ENCODE measurements around the gene CDK9. TPM values are rescaled to one million over a fixed set of nuclear protein-coding genes. Genes with fewer than 3 reads are reported as not detected.

Gene CDK9
- total RNA-seq, 4 donors from 2014 or later: 54.4 to 79.6 (median 71.7) TPM

DNA sequence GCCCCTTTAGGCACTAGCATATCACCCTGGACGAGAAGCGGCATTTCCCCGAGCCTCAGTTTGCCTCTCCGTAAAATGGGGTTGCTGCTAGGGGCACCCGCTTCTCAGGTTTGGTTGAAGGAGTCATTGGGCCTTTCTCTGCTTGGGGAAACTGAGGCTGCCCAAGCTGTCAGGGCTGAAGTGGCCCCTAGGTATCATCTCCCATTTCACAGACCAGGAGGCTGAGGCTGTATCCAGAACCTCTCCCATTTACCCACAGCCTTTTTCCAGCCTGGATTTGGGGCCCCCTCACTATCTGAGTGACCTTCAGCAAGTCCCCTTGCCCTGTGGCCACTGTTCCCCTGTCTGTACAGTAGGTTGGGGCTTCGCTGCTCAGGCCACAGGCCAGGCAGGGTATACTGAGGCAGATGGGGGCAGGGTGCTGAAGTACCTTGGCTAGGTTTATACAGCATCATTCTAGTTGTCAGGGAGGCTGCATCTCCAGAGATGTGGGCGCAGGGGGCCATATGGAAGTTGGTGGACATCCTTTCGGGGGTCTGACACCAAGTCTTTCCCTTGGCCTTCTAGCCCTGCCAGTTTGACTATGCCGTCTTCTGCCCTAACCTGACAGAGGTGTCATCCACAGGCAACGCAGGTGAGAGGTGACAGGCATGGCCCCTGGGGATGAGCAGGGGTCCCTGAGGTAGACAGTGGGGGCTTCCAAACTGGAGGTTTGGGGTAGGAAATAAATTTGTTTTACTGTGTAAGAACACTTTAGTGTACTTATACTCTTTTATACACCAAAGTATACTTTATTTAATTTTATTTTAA is 24.7 kb downstream of the CDK9 start:
- no peak for DNase-seq (ENCODE audit: extremely low spot score)
- H3K4me3 ChIP-seq: no peak overlapping the region
- H3K27me3 ChIP-seq: no peaks in the 10 kb centered on the region
- WGBS: 96% methylated on average over 5 of the region's 10 CpGs
- H3K36me3 ChIP-seq: peaks cover 35 to 100% (median 93%) of the 10 kb centered on the region in 4 donors
- peaks cover 5 to 32% (median 14%) of the 10 kb centered on the region in 4 donors for H3K4me1 ChIP-seq
- intact Hi-C loops (cut with DNase I): loop anchor here (5.0 kb wide), 1 partner anchor 47 kb away; no protein-coding TSS in a partner anchor
- H3K27ac ChIP-seq (replicated peaks in 1 of 4): peak overlapping the region in 1 of 4 donors; percentile 53
- no peaks in the 10 kb centered on the region for H3K9me3 ChIP-seq
- no peak for TF ChIP-seq EP300 (IDR thresholded peaks at IDR 0.05)
- TF ChIP-seq POLR2A (IDR thresholded peaks at IDR 0.05; ENCODE audit: low read depth): no peak
- no peak for TF ChIP-seq POLR2AphosphoS5 (IDR thresholded peaks at IDR 0.05)
- TF ChIP-seq, protein P1, sequence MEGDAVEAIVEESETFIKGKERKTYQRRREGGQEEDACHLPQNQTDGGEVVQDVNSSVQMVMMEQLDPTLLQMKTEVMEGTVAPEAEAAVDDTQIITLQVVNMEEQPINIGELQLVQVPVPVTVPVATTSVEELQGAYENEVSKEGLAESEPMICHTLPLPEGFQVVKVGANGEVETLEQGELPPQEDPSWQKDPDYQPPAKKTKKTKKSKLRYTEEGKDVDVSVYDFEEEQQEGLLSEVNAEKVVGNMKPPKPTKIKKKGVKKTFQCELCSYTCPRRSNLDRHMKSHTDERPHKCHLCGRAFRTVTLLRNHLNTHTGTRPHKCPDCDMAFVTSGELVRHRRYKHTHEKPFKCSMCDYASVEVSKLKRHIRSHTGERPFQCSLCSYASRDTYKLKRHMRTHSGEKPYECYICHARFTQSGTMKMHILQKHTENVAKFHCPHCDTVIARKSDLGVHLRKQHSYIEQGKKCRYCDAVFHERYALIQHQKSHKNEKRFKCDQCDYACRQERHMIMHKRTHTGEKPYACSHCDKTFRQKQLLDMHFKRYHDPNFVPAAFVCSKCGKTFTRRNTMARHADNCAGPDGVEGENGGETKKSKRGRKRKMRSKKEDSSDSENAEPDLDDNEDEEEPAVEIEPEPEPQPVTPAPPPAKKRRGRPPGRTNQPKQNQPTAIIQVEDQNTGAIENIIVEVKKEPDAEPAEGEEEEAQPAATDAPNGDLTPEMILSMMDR (IDR thresholded peaks at IDR 0.05): no peak

DNA sequence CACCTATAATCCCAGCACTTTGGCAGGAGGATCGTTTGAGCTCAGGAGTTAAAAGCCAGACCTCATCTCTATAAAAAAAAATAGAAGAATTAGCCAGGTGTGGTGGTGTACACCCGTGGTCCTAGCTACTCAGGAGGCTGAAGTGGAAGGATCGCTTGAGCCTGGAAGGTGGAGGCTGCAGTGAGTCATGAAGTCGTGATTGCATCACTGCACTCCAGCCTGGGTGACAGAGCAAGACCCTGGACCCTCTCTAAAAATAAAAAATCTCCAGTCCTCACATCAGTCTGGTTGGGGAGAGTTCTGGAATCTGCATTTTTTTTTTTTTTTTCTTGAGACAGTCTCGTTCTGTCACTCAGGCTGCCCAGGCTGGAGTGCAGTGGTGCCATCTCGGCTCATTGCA is 26.2 kb downstream of the CDK9 start:
- no peak for DNase-seq (ENCODE audit: extremely low spot score)
- Histone ChIP-seq H3K27me3 (no peaks in the 10 kb centered on the region), H3K27ac (replicated peaks in 1 of 4) (no peak overlapping the region), H3K4me3 (no peak overlapping the region), H3K9me3 (no peaks in the 10 kb centered on the region), H3K36me3 (peaks cover 35 to 100% (median 97%) of the 10 kb centered on the region in 4 donors), H3K4me1 (peaks cover 6 to 23% (median 15%) of the 10 kb centered on the region in 4 donors)
- intact Hi-C loops (cut with DNase I): loop anchor here (5.0 kb wide), 1 partner anchor 45 kb away; no protein-coding TSS in a partner anchor
- TF ChIP-seq POLR2A (IDR thresholded peaks at IDR 0.05; ENCODE audit: low read depth) (no peak), POLR2AphosphoS5 (IDR thresholded peaks at IDR 0.05) (no peak), EP300 (IDR thresholded peaks at IDR 0.05) (no peak)
- TF ChIP-seq, protein P1 (IDR thresholded peaks at IDR 0.05): no peak
- 90% methylated on average over 6 of the region's 6 CpGs for WGBS

DNA sequence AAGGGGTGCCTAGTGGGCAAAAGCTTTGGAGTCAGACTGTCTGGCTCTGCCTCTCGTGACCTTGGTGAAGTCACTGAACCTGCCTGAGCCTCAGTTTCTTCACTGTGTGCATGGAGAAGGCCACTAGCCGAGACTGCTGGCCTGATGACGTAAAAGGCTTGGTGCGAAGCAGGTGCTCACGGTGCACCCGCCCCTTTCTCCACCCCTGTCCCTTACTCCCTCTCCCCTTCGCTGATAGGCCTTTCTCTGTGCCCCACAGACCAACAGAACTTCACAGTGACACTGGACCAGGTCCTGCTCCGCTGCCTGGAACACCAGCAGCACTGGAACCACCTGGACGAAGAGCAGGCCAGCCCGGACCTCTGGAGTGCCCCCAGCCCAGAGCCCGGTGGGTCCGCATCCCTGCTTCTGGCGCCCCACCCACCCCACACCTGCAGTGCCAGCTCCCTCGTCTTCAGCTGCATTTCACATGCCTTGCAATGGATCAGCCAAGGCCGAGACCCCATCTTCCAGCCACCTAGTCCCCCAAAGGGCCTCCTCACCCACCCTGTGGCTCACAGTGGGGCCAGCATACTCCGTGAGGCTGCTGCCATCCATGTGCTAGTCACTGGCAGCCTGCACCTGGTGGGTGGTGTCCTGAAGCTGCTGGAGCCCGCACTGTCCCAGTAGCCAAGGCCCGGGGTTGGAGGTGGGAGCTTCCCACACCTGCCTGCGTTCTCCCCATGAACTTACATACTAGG is 27.3 kb downstream of the CDK9 start:
- Histone ChIP-seq H3K9me3 (no peaks in the 10 kb centered on the region), H3K27me3 (no peaks in the 10 kb centered on the region), H3K27ac (replicated peaks in 1 of 4) (no peak overlapping the region), H3K4me1 (peaks cover 6 to 25% (median 16%) of the 10 kb centered on the region in 4 donors), H3K36me3 (peaks cover 35 to 100% (median 96%) of the 10 kb centered on the region in 4 donors), H3K4me3 (no peak overlapping the region)
- 87% methylated on average over 15 of the region's 19 CpGs for WGBS
- intact Hi-C loops (cut with DNase I): loop anchor here (5.0 kb wide), 1 partner anchor 44 kb away; no protein-coding TSS in a partner anchor
- TF ChIP-seq POLR2A (IDR thresholded peaks at IDR 0.05; ENCODE audit: low read depth): no peak
- no peak for TF ChIP-seq EP300 (IDR thresholded peaks at IDR 0.05)
- TF ChIP-seq, protein P1 (IDR thresholded peaks at IDR 0.05): no peak
- TF ChIP-seq POLR2AphosphoS5 (IDR thresholded peaks at IDR 0.05): no peak
- DNase-seq (ENCODE audit: extremely low spot score): no peak

DNA sequence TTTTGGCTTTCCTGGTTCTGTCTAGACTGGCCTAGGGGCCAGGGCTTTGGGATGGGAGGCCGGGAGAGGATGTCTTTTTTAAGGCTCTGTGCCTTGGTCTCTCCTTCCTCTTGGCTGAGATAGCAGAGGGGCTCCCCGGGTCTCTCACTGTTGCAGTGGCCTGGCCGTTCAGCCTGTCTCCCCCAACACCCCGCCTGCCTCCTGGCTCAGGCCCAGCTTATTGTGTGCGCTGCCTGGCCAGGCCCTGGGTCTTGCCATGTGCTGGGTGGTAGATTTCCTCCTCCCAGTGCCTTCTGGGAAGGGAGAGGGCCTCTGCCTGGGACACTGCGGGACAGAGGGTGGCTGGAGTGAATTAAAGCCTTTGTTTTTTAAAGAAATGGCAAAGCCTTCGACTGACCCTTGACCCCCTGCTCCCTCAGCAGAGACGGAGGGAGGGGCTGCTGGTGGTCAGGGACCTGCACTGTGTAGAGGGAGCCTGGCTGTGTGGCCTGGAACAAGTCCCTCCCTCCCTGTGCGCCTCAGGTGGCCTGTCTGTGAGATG is 27.9 kb downstream of the CDK9 start:
- DNase-seq (ENCODE audit: extremely low spot score): no peak
- 75% methylated on average over 6 of the region's 9 CpGs for WGBS
- H3K4me1 ChIP-seq: peaks cover 6 to 25% (median 16%) of the 10 kb centered on the region in 4 donors
- intact Hi-C loops (cut with DNase I): loop anchor here (5.0 kb wide), 1 partner anchor 44 kb away; no protein-coding TSS in a partner anchor
- peak overlapping the region in 1 of 4 donors; percentile 9 for H3K27ac ChIP-seq (replicated peaks in 1 of 4)
- TF ChIP-seq POLR2AphosphoS5 (IDR thresholded peaks at IDR 0.05) (peak; percentile 40 to 48), EP300 (IDR thresholded peaks at IDR 0.05) (no peak)
- H3K9me3 ChIP-seq: no peaks in the 10 kb centered on the region
- no peaks in the 10 kb centered on the region for H3K27me3 ChIP-seq
- H3K36me3 ChIP-seq: peaks cover 31 to 100% (median 96%) of the 10 kb centered on the region in 4 donors
- H3K4me3 ChIP-seq: no peak overlapping the region

Data from esophagus muscularis mucosa (tissue), 4 donors.